GM12801 (cell line): Measurements from ENCODE around the gene EAF1.

ENCODE experiments used
- TF ChIP-seq, protein P1 (sequence below): IDR thresholded peaks from one replicate; pipeline ENCODE4 v1.5.1; 2011; ENCODE audit warnings: control low read depth; ENCODE audit not compliant: insufficient read length; ENCODE audit errors: extremely low read depth

The EAF1 gene

DNA sequence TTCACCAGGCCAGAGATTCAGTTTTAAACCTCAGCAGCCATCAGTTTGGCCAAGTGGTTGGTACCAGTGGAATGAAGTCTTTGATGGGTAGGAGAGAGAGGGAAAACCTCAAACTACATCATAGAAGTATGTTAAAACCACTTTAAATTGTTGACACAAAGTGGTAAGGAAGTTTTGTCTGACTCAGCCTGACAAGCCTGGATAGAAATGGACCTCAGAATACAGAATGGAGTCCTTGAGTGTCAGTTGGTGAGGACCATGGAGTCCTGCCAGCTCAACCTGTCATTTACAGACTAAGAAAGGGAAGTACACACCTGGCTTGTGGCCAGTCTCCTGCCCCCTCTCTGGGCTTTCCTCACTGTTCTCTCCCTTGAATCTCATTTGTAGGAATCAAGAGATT, 12.1 kb downstream of the EAF1 start:
- TF ChIP-seq, protein P1, sequence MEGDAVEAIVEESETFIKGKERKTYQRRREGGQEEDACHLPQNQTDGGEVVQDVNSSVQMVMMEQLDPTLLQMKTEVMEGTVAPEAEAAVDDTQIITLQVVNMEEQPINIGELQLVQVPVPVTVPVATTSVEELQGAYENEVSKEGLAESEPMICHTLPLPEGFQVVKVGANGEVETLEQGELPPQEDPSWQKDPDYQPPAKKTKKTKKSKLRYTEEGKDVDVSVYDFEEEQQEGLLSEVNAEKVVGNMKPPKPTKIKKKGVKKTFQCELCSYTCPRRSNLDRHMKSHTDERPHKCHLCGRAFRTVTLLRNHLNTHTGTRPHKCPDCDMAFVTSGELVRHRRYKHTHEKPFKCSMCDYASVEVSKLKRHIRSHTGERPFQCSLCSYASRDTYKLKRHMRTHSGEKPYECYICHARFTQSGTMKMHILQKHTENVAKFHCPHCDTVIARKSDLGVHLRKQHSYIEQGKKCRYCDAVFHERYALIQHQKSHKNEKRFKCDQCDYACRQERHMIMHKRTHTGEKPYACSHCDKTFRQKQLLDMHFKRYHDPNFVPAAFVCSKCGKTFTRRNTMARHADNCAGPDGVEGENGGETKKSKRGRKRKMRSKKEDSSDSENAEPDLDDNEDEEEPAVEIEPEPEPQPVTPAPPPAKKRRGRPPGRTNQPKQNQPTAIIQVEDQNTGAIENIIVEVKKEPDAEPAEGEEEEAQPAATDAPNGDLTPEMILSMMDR, result no peak

DNA sequence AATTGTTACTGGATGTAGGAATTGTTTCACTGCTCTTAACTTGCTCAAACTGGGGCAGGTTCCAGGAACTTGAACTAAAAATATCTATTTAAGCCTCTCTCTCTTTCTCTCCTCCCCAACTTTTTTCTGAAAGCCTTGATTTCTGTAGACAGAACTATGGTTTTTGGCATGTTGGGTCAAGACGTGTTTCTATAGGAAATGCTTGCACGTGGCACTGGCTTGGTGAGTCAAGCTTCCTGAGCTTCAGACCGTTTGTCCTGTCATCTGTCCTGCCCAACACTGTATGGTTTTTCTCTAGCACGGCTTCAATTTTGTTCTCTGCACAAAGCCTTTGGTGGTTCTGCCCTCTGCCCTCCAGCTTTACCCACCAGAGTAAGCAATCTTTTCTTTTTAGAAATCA, 13.5 kb downstream of the EAF1 start:
- TF ChIP-seq, protein P1, result no peak

DNA sequence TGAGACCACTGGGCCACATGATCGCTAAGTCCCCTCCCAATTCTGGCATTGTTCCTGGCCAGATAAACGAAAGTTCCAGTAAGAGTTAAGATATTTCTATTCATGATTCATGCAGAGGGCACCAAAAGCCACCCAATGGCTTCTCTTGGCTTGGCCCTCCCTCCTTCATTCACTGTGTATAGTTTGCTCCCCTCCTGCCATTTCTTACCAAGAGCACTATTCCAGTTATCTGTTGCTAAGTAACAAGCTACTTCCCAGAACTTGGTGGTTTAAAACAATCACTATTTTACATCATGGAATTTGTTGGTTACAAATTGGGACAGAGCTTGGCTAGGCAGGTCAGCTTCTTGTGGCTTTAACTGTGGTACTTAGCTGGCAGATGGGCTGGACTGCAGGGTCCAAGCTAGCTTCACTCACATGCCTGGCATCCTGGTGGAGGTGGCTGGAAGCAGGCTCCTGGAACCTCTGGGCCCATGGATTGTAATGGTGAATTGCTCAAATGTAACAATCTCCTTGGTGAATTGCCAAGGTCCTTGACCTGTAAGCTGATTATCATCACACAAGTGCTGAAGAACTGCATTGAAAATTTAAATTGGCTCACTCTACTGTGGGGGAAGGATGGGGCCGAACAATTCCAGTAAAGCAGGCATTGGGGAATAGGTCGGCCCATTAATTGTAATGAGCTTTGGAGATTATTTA, 16.6 kb downstream of the EAF1 start:
- TF ChIP-seq, protein P1, result no peak

DNA sequence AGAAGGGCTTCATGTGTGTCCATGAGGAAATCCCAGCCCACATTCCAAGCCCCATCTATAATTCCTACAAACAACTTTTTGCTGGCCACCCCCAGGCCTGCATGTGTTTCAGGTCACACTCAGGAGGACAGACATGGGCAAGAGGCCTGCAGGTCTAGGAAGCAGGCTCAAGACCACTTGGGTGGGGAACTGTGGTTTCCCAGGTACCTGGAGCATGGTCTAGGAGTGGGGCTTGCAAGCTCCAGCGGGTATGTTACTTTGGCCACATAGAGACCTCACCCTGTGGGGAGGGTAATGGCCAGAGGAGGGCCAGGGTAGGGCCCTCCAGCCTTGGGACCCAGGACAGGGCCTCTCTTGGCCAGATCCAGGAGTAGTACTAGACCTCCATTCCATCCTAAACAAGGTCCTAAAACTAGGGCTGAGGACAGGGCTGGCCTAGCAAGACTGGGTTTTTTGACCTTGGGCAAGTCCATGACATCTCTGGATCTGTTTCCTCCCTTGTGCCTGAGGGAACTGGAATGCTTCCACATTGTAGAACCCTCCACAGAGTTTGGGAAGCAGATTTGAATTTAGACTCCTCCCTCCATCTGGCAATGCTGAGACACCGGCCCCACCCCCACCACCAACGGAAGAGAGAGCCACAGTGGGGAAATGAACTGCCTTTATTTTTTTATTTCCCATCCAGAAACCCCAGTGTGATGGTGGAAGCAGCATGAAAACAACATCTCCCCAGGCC, 22.3 kb downstream of the EAF1 start:
- TF ChIP-seq, protein P1, result no peak

DNA sequence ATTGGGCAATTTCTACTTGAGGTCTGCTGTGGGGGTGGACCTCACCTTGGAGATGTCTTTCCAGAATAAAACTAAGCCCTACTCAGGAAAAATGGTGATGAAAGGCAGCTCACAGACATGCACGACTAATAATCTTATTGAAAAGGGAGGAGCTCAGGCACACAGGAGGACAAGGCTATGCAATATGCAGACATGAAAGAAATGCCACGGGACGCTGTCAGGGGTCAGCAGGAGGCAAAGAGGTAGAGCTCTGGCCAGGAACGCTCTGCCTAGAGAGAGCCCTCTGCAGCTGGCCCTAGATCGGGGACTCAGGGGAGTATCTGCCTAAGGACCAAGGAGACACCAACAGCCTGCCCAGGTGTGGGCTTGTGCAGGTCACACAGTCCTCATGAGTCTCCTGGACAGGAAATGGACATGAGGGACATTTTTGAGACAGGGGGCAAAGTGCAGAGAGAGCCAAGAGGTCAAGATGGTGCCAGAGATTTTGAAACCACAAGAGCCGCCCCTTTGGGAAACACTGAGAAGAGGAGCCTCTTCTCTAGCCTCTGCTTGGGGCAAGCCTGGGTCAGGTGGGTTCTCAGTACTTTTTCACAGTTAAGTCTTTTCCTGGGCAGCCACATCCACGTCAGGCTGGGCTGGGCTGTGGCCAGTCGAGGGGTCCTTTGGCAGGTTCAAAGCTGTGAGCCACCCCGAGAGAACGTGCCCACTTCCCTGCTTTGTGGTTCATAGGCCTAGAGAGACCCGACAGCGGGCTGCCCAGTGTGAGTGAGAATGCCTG, 23.2 kb downstream of the EAF1 start:
- TF ChIP-seq, protein P1, result no peak

DNA sequence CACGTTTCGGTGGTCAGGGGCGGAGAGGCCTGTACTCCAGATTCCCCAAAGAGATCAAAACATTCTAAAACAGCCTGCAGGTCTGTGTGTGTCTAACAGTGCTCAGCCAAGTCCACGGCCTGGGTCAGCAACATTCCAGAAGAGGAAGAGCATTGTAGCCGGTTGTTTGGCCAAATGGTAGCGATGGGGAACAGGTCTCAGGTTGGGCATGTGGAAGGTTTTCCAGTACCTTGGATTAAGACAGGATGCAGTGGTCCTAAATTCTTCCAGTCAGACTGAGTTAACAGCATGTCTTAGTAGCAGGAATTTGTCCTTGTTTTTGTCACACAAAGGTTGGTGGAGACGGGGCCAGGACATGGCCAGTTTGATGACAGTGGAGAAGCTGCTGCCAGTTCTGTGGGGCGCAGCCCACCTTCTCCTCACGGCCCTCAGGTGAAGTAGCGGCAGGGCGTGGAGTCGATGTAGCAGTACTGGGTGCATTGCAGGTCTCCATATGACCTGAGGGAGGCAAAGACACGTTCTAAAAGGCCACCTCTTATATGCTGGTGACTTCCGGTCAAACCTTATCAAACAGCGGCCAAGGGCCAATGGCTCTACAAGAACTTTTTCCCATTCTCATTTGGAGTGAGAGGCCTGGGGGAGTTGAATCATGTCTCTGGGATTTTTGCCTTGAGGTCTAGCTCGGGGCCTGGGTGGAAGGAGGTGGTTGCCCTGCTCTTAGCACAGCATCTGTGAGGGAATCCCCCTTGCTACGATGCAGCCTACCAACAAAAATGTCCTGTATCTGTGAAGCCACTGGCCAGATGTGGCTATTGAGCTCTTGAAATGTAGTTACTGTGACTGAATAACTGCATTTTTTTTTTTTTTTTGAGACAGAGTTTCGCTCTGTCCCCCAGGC, 24.1 kb downstream of the EAF1 start:
- TF ChIP-seq, protein P1, result no peak
